GM12875 (cell line): Measurements from ENCODE around the gene PPP1R9A.

Source experiments
- H3K4me3 ChIP-seq: one replicate; pipeline ENCODE4 v1.5.1; 2011; ENCODE audit warnings: low read depth, low read length, control low read depth
- CTCF ChIP-seq: IDR thresholded peaks from 2 replicates; pipeline ENCODE4 v1.5.1; 2011; ENCODE audit warnings: low read depth, mild to moderate bottlenecking, control low read depth, inconsistent platforms, low read length, moderate library complexity, borderline replicate concordance; ENCODE audit not compliant: insufficient read depth

PPP1R9A gene

GRCh38 chr7:94898340-94898739 is 9.1 kb upstream of the PPP1R9A start:
- H3K4me3 ChIP-seq = no peak overlapping the region
- no peak for TF ChIP-seq CTCF

GRCh38 chr7:94901981-94902380 is 5.4 kb upstream of the PPP1R9A start:
- H3K4me3 ChIP-seq = no peak overlapping the region
- no peak for TF ChIP-seq CTCF

GRCh38 chr7:94903971-94904370 is 3.4 kb upstream of the PPP1R9A start:
- TF ChIP-seq CTCF = no peak
- H3K4me3 ChIP-seq = no peak overlapping the region

GRCh38 chr7:94904982-94905381 is 2.4 kb upstream of the PPP1R9A start:
- no peak for TF ChIP-seq CTCF

GRCh38 chr7:94906065-94906851 is 1.1 kb upstream of the PPP1R9A start:
- no peak for TF ChIP-seq CTCF
- no peak overlapping the region for H3K4me3 ChIP-seq

More at GRCh38 chr7:94904982-94905381, 2.4 kb upstream of the PPP1R9A start:
- H3K4me3 ChIP-seq = no peak overlapping the region

GRCh38 chr7:94907811-94908322 is 473 bp downstream of the PPP1R9A start:
- H3K4me3 ChIP-seq = no peak overlapping the region
- no peak for TF ChIP-seq CTCF

GRCh38 chr7:94908323-94909178 is 1.2 kb downstream of the PPP1R9A start:
- H3K4me3 ChIP-seq = no peak overlapping the region
- no peak for TF ChIP-seq CTCF
